ENCODE results near the gene KCNAB1.

DNA sequence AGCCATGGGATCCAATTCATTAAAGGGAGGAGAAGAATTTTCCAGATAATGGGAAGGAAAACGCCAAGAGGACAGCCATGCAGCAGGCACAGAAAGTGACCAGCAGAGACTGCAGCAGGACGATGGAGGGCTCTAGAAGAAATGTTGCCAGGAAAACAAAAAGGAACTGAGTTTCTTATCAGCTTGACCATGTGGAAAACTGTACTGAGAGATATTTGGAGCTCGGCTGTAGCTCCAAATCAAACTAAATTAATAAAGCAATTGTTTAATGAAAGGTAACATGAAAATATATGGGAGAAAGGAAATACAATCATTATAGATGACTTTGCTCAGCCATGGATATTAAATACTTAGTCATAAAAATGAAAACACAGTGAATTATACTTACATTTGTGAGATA is 370.8 kb downstream of the KCNAB1 start:
- TF ChIP-seq, protein P1, sequence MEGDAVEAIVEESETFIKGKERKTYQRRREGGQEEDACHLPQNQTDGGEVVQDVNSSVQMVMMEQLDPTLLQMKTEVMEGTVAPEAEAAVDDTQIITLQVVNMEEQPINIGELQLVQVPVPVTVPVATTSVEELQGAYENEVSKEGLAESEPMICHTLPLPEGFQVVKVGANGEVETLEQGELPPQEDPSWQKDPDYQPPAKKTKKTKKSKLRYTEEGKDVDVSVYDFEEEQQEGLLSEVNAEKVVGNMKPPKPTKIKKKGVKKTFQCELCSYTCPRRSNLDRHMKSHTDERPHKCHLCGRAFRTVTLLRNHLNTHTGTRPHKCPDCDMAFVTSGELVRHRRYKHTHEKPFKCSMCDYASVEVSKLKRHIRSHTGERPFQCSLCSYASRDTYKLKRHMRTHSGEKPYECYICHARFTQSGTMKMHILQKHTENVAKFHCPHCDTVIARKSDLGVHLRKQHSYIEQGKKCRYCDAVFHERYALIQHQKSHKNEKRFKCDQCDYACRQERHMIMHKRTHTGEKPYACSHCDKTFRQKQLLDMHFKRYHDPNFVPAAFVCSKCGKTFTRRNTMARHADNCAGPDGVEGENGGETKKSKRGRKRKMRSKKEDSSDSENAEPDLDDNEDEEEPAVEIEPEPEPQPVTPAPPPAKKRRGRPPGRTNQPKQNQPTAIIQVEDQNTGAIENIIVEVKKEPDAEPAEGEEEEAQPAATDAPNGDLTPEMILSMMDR (conservative IDR thresholded peaks at IDR 0.05 in 1 of 2, IDR thresholded peaks at IDR 0.05 in 1 of 2; ENCODE audit: low read depth in 1 of 2, low read length in 2 of 2): no peak
- no peak for TF ChIP-seq EZH2 (IDR thresholded peaks at IDR 0.05; ENCODE audit: low read length, missing control alignments)

Measured in fibroblast of lung (primary cell).